Left lobe of liver (tissue), 2 donors: ENCODE measurements around the gene IL5RA. TPM values are rescaled to one million over a fixed set of nuclear protein-coding genes. Genes with fewer than 3 reads are reported as not detected.

Experiments used
- ATAC-seq: fragments of 200-7000 bp; cut with Tn5 transposase; one replicate; pipeline ENCODE4 v1.9.1; 2020; ENCODE audit warnings: mild to moderate bottlenecking, moderate library complexity
- DNase-seq: peaks from one replicate; pipeline ENCODE4 v3.0.0-alpha.2; 2020; ENCODE audit warnings: low spot score
- total RNA-seq: library from RNA; stranded (reverse); gene quantifications from one replicate; pipeline ENCODE4 v1.2.1, GENCODE V29; 2021
- donor health status: DM: no; HTN: no; CAD: no; lungs with moderate emphysema.
- donor health status: DM: no; HTN: yes; CAD: no.

IL5RA gene
- total RNA-seq, 1 donor from 2014 or later = not detected

GRCh38 chr3:3069723-3070122 is 40.5 kb downstream of the IL5RA start:
- ATAC-seq = no peak
- no peak for DNase-seq

GRCh38 chr3:3068358-3068881 is 41.8 kb downstream of the IL5RA start:
- no peak for DNase-seq
- no peak for ATAC-seq

DNA sequence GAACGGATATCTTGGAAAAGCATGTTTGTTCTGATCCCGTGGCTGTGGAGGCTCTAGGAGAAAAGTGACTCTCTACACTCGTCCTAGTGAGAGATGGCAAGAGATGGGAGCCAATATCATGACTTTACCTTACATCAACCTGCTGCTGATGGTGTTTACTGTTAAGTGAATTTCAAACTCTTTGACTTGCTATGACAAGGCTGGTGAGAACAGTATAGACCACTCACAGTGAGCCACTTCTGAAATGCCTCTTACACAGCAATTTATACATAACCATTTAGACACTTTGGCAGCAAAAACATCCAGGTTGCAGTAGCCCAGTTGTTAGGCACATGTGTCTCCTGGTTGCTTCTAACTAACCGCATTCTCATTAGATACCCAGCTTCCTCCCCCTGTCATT is 43.3 kb downstream of the IL5RA start:
- ATAC-seq = no peak
- DNase-seq = no peak

- DNase-seq = no peak
- ATAC-seq = no peak
These were observed 43.8 kb downstream of the IL5RA start for GRCh38 chr3:3066378-3066777.

GRCh38 chr3:3065876-3066275 is 44.3 kb downstream of the IL5RA start:
- DNase-seq (no peak), ATAC-seq (no peak)

GRCh38 chr3:3064297-3064696 is 45.9 kb downstream of the IL5RA start:
- no peak for ATAC-seq
- no peak for DNase-seq

DNA sequence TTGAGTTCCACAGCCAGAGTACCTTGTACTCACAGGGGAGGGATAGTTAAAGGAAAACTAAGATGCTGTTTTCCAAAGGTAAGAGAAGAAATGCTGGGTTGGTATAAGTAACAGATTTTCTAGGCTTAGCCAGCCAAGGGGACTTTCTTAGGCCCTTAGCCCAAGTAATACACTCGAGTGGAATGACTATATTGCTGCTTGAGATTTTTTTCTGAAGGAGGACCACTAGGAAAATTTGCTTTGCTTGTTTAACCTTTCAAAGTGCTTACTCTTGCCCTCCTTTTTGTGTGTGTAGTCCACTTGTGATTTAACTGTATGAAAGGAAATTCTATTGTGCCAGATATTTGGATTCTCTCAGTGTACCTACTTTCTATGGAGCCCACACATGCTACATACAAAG is 50.5 kb downstream of the IL5RA start:
- ATAC-seq = no peak

GRCh38 chr3:3053974-3054373 is 56.2 kb downstream of the IL5RA start:
- no peak for ATAC-seq
- DNase-seq = no peak

More for the DNA sequence above, 50.5 kb downstream of the IL5RA start:
- no peak for DNase-seq

- ATAC-seq (no peak), DNase-seq (no peak)
These were observed 71.8 kb downstream of the IL5RA start for GRCh38 chr3:3038201-3038991.

- DNase-seq (no peak), ATAC-seq (no peak)
These were observed 73.0 kb downstream of the IL5RA start for GRCh38 chr3:3037156-3037555.

GRCh38 chr3:3031326-3031725 is 78.8 kb downstream of the IL5RA start:
- no peak for ATAC-seq

GRCh38 chr3:3027976-3028567 is 82.1 kb downstream of the IL5RA start:
- ATAC-seq (no peak), DNase-seq (no peak)

More at GRCh38 chr3:3031326-3031725, 78.8 kb downstream of the IL5RA start:
- no peak for DNase-seq

GRCh38 chr3:3023111-3023745 is 86.9 kb downstream of the IL5RA start:
- no peak for DNase-seq

GRCh38 chr3:3020209-3020608 is 90.0 kb downstream of the IL5RA start:
- DNase-seq (no peak), ATAC-seq (no peak)

More at GRCh38 chr3:3023111-3023745, 86.9 kb downstream of the IL5RA start:
- no peak for ATAC-seq

Other genes starting within 250 kb of the IL5RA start
- 8.0 TPM for gene TRNT1, start 16.6 kb upstream of the IL5RA start, total RNA-seq
- 20.4 TPM for gene CRBN, start 69.3 kb upstream of the IL5RA start, total RNA-seq